Measurements from ENCODE around the gene CFDP1. TPM values are rescaled to one million over a fixed set of nuclear protein-coding genes. Genes with fewer than 3 reads are reported as not detected.

Gene CFDP1
- total and polyA plus RNA-seq, 2 donors (not counting 3 experiments of a cell fraction or from before 2014, with no cell fraction given) = 17.8 to 53.8 TPM

GRCh38 chr16:75455677-75456076 lies 22.4 kb upstream of the CFDP1 start:
- H3K4me3 ChIP-seq (replicated peaks in 1 of 3; ENCODE audit: insufficient read depth in 1 of 3, low read depth in 1 of 3, low read length in 3 of 3) = no peak overlapping the region
- CTCF ChIA-PET = interaction anchor here (0.7 to 3.5 kb wide), 6 partner anchors 8 to 256 kb away, joined by 3 to 23 read pairs (median 4); no protein-coding TSS in a partner anchor
- FAIRE-seq = peak; percentile 35
- peaks cover 71% of the 10 kb centered on the region for H3K79me2 ChIP-seq (ENCODE audit: control insufficient read depth, insufficient read depth, low read length)
- no TSS peak for BruUV-seq (replicated peaks)
- H4K20me1 ChIP-seq (replicated peaks; ENCODE audit: control insufficient read depth, extremely low read depth, insufficient read depth, low read length) = no peaks in the 10 kb centered on the region
- peaks cover 2% of the 10 kb centered on the region for H3K4me1 ChIP-seq (ENCODE audit: control insufficient read depth, extremely low read depth, insufficient read depth, low read length)
- H3K27ac ChIP-seq (ENCODE audit: insufficient read depth, low read depth, low read length) = no peak overlapping the region
- H3K36me3 ChIP-seq (ENCODE audit: control insufficient read depth in 2 of 2, extremely low read depth in 1 of 2, insufficient read depth in 2 of 2, low read length in 2 of 2) = peaks cover 0 to 4% of the 10 kb centered on the region in 2 experiments
- intact Hi-C loops (cut with micrococcal nuclease) = no loop called here
- H2AFZ ChIP-seq (ENCODE audit: low read depth, low read length) = no peak overlapping the region
- no peak for DNase-seq (ENCODE audit: low read depth, low spot score)
- POLR2A ChIA-PET = no interaction called here
- H3K4me2 ChIP-seq (ENCODE audit: insufficient read depth, low read length) = no peak overlapping the region
- dilution Hi-C loops (cut with MboI; ENCODE audit: extremely low pct_ligation_motif_present, low sequenced_read_pairs) = no loop called here
- H3K9me1 ChIP-seq (replicated peaks; ENCODE audit: control insufficient read depth, extremely low read depth, insufficient read depth, low read length) = no peaks in the 10 kb centered on the region
- no peaks in the 10 kb centered on the region for H3K9me3 ChIP-seq (replicated peaks; ENCODE audit: control insufficient read depth, insufficient read depth, low read length)
- no peak overlapping the region for H3K9ac ChIP-seq (replicated peaks; ENCODE audit: extremely low read depth, insufficient read depth, low read length)
- TF ChIP-seq GATA2 (IDR thresholded peaks at IDR 0.05; ENCODE audit: insufficient read depth, insufficient read length, low read depth, low read length) (no peak), MAX (IDR thresholded peaks at IDR 0.05; ENCODE audit: insufficient read depth, insufficient read length) (no peak), FOS (IDR thresholded peaks at IDR 0.05; ENCODE audit: borderline replicate concordance, insufficient read depth, low read length) (no peak)
- H3K27me3 ChIP-seq (ENCODE audit: control insufficient read depth in 2 of 2, insufficient read depth in 2 of 2, low read length in 2 of 2) = no peaks in the 10 kb centered on the region

GRCh38 chr16:75452464-75453190 lies 19.3 kb upstream of the CFDP1 start:
- Histone ChIP-seq H3K4me2 (ENCODE audit: insufficient read depth, low read length) (no peak overlapping the region), H3K27me3 (ENCODE audit: control insufficient read depth in 2 of 2, insufficient read depth in 2 of 2, low read length in 2 of 2) (no peaks in the 10 kb centered on the region), H3K9ac (replicated peaks; ENCODE audit: extremely low read depth, insufficient read depth, low read length) (no peak overlapping the region), H3K9me3 (replicated peaks; ENCODE audit: control insufficient read depth, insufficient read depth, low read length) (no peaks in the 10 kb centered on the region), H3K36me3 (ENCODE audit: control insufficient read depth in 2 of 2, extremely low read depth in 1 of 2, insufficient read depth in 2 of 2, low read length in 2 of 2) (peaks cover 2 to 8% of the 10 kb centered on the region in 2 experiments), H3K4me3 (replicated peaks in 1 of 3; ENCODE audit: insufficient read depth in 1 of 3, low read depth in 1 of 3, low read length in 3 of 3) (no peak overlapping the region), H3K9me1 (replicated peaks; ENCODE audit: control insufficient read depth, extremely low read depth, insufficient read depth, low read length) (no peaks in the 10 kb centered on the region), H2AFZ (ENCODE audit: low read depth, low read length) (no peak overlapping the region), H3K27ac (ENCODE audit: insufficient read depth, low read depth, low read length) (no peak overlapping the region), H3K4me1 (ENCODE audit: control insufficient read depth, extremely low read depth, insufficient read depth, low read length) (peaks cover 2% of the 10 kb centered on the region), H4K20me1 (replicated peaks; ENCODE audit: control insufficient read depth, extremely low read depth, insufficient read depth, low read length) (no peaks in the 10 kb centered on the region), H3K79me2 (ENCODE audit: control insufficient read depth, insufficient read depth, low read length) (peaks cover 44% of the 10 kb centered on the region)
- ChIA-PET CTCF (interaction anchor here (1.1 to 2.1 kb wide), 3 partner anchors 11 to 253 kb away, joined by 3 to 9 read pairs (median 4); partner anchors contain the start of gene TMEM170A), POLR2A (no interaction called here)
- DNase-seq (ENCODE audit: low read depth, low spot score) = peak; percentile 61
- no peak for FAIRE-seq
- no TSS peak for BruUV-seq (replicated peaks)
- dilution Hi-C loops (cut with MboI; ENCODE audit: extremely low pct_ligation_motif_present, low sequenced_read_pairs) = no loop called here
- TF ChIP-seq EZH2 (IDR thresholded peaks at IDR 0.05; ENCODE audit: borderline replicate concordance, low read depth, low read length, severe bottlenecking) = no peak
- TF ChIP-seq GATA2 (IDR thresholded peaks at IDR 0.05; ENCODE audit: insufficient read depth, insufficient read length, low read depth, low read length) = no peak
- no peak for TF ChIP-seq CTCF (IDR thresholded peaks at IDR 0.05; ENCODE audit: extremely low read depth in 1 of 2, insufficient read depth in 1 of 2, low read depth in 1 of 2, low read length in 2 of 2)
- TF ChIP-seq MAX (IDR thresholded peaks at IDR 0.05; ENCODE audit: insufficient read depth, insufficient read length) = no peak
- TF ChIP-seq POLR2A (IDR thresholded peaks at IDR 0.05; ENCODE audit: low read depth, low read length) = no peak
- no peak for TF ChIP-seq POLR2AphosphoS5 (IDR thresholded peaks at IDR 0.05; ENCODE audit: insufficient read depth, low read depth, low read length)
- no peak for TF ChIP-seq JUN (IDR thresholded peaks at IDR 0.05; ENCODE audit: borderline replicate concordance, insufficient read depth, insufficient read length, low read depth)
- no peak for TF ChIP-seq MYC (IDR thresholded peaks at IDR 0.05; ENCODE audit: low read depth, low read length)
- no peak for TF ChIP-seq FOS (IDR thresholded peaks at IDR 0.05; ENCODE audit: borderline replicate concordance, insufficient read depth, low read length)
- intact Hi-C loops (cut with micrococcal nuclease) = no loop called here
